ENCODE measurements around the gene ACO1.

Gene ACO1

DNA sequence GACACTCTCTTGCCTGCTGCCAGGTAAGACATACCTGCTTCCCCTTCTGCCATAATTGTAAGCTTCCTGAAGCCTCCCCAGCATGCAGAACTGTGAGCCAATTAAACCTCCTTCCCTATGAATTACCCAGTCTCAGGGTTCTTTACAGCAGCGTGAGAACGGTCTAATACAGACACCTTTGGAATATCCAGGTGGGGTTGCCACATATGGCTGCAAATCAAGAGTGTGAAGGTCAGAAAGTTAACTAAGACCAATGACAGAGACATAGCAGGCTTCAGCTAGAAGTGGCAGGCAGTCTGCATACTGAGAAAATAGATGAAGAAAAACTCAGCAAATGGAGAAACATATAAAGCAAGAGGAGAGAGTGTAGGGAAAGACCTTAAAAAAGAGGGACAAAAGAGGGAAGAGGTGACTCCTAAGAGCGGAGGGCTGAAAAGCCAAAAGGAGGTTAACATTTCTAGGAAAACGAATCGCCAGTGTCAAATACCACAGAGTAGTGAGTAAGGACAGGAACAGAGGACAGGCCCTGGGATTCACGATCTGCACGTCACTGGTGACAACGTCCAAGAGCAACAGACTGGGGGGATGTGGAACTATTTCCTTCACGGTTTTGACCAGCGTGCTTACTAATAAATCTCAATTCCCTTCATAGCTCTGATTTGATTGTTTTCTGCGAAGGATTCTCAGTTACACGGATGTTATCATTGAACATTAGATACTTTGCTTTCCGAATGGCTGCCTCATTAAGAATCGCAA is 1.7 kb upstream of the ACO1 start:
- DNase-seq (ENCODE audit: low read depth): no peak

DNA sequence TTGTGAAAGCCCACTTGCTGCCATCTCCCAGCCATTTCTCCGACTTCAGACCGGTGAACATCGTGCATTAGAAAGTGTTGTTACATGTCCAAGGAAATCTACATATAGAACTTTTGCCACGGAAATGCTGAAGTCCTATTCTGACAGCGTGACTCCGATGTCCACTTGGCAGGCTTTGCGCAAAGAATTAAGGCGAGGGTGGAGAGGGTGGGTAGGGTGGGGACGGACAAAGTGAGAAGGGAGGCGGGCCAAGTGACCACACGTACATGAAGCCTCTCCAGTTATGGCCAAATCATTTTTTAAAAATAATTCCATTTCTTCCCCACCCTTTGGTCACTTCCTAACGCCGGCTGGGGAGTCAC is 460 bp upstream of the ACO1 start:
- no peak for DNase-seq (ENCODE audit: low read depth)

DNA sequence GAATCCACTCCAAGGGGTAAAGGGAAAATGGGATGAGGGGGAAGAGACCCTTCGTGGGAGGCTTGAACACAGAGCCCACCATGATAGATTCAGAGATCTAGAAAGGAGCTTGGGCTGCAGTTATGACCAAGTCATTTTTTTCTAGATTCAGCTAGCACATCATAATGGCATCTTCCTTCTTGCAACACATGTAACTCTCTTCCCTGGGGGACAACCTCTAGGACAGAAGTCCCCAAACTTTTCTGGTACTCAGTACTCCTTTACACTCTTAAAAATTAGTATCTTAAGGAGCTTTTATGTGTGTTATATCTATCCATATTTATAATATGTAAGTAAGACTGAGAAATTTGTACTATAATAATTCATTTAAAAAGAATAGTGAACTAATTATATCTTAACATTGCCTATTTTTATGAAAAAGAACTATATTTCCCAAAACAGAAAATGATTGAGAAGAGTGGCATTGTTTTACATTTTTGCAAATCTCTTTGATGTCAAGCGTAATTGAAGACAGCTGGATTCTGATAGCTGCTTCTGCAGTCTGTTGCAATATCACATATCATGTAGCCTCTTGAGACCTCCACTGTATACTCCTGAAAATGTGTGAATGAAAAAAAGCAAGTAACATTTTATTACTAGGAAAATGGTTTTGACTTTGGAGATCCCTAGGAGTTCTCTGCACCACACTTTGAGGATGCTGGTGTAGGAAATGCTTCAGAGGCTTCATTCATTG is 875 bp downstream of the ACO1 start:
- DNase-seq (ENCODE audit: low read depth): no peak

DNA sequence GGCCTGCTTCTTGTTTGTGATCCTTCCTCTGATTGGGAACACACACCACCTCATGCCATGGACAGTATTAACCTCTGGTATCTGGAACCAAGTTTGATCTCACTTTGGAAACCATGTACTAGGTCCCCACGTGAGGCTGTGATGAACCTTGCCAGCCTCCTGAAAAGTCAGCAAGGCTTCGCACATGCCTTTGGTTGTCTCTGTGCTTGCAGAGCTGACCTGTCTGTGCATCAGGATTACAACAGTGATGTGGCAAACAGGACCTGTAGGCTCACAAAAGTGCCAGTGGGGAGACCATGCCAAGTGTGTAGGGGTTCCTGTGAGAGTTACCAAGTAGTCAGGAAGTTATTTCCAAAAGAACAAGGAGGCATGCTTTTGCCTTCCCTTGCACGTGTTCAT is 1.4 kb downstream of the ACO1 start:
- no peak for DNase-seq (ENCODE audit: low read depth)

DNA sequence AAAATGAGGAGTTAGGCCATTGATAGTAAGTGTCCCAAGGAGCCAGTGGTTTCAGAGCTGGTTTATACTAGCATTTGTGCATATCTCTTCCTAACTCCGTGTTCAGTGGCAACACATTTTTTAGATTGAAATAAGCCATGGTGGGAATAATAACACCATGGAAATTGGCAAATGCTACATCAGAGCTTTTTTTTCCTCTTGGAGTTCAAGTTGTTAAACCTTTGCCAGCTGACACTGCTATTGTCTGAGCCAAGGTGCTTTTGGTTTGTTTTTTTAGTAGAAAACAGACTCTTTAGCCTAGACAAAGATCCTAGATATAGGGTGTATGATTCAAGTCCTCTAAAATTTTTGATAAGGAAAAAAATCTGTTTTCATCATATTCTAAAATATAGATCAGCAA is 2.8 kb downstream of the ACO1 start:
- DNase-seq (ENCODE audit: low read depth): no peak

DNA sequence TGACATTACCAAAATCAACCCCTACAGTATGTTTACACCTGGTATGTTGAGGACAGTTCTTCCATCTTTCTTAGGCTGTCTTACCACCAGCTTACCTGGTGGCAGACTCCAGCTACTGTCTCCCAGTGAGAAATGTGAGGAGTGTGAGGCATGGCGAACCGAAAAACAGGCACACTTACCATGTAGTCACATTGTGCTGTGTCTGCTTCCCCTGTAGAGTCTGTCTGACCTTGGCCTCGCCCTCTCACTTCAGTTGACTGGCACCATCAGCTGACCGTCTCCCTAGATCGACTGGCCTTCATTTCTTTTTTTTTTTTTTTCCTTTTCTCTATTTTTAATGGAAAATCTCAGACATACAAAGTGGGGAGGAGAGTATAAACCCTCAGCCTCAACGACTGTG is 4.9 kb downstream of the ACO1 start:
- no peak for DNase-seq (ENCODE audit: low read depth)

DNA sequence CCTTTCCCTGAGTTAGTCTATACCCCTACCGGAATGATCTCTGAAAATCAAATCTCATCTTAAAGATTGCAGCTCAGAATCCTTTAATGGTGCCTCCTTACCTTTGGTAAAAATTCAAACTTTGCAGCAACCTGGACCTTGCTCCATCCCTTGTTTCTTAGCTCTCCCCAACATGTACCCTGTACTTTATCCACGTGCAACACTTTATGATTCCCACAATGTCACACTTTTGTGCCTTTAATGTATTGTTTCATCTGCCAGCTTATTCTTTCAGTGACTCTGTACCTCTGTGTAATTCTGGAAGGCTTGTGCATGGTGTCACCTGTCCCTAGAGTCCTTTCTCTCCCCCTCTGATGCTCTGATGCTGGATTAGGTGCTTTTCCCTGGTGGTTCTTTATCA is 9.5 kb downstream of the ACO1 start:
- DNase-seq (ENCODE audit: low read depth): no peak

DNA sequence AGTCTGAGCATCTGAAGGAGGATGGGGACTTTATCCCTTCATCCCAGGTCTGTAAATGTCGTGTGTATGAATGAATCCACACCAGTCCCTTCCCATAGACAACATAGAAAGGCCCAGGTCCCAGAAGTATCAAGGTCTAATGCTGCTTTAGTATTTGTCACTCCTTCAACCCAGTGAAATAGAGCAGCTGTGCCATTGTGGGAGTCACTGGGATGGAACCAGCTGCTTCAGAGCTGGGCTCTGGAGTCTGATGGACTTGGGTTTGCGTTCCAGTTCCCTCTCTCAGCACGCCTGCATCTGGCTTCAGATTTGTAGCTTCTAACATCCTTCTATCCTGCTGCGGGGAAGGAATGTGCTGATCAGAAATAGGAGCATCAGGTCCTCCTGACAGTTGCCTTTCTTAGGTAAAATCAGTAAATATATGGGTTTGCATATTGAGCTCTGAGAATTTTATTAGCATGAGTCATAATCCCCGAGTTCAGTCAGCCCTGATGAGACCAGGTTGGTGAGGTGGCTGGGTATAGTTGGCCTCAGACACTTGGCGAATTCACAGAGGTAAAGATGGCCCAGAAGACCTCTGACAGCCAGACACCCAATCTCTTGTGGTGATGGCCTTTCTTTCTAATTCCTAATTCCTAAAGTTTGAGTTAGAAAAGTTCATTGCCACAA is 10.1 kb downstream of the ACO1 start:
- no peak for DNase-seq (ENCODE audit: low read depth)

DNA sequence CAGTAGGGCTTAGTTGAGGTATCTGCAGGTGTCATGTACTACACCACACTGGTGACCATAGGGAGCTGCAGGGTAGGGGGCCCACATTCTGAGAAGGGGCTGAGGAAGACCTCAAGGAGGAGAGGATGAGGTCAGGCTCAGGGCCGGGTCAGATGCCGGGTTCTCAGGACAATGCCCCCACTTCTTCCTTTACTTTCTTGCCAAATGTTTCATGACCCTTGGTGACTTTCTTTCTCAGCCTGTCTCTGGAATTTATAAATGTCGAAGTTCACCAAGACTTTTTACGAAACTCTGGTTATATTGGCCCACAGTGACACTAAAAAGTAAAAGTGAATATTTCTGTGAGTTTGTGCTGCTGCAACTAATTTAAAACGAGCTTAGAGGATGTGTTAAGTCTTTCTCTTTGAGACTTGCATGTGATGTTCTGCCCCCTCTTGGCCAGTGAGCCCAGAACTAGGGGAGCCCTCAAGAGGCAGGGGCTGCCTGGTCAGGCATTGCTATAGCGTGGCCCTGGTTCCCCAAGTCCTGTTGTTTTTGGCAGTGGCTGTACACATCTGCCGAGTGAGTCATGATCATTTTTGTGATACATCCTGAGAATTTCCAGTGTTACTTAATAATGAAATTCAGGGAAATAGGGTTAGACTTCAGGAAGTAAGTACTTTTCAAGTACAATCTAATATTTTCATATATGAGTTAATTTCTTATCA is 11.2 kb downstream of the ACO1 start:
- DNase-seq (ENCODE audit: low read depth): no peak

DNA sequence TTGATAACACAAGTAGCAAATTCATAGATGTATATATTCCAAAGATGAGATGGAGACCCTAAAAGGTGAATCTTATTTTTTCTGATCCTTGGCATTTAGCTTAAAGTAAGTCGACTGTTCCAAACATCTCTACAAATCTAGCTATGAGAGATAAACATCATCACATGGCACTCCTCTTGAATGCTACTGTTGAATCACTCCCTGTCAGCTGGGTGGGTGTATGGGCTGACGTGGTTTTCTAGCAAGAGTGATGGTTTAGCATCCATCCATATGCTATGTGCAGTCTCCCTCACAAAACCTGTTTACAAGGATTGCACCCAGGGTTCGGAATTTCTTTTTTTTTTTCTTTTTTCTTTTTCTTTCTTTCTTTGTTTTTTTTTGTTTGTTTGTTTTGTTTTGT is 13.8 kb downstream of the ACO1 start:
- no peak for DNase-seq (ENCODE audit: low read depth)

DNA sequence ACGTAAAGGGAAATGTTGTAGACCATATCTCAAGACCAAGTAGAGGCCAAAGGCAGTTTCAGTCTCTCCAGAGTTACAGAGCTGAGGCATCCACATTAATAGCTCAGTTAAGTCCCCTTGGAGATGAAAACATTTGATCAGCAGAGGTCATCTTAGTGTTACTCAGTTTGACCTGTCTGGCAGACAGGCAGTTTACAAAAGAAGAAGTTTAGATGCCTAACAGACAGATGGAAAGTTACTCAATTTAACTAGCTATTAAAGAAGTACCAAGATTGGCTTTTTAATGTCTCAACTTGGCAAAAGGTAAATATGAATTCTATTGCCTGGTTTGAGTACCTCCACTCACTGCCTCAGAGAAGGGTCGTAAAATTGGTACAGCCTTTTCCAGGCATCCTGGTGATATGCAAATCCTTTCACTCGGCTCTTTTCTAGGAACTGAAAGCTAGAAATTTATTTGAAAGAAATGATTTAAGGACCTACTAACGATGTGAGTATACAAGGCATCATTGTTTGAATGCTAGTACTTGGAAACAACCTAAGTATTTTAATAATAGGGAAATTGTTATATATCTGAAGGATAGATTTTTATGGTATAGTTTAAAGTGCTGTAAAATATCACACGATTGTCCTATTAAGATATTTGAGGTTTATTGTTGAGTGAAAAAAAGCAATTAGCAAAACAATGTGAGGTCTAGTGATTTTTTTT is 14.8 kb downstream of the ACO1 start:
- no peak for DNase-seq (ENCODE audit: low read depth)

DNA sequence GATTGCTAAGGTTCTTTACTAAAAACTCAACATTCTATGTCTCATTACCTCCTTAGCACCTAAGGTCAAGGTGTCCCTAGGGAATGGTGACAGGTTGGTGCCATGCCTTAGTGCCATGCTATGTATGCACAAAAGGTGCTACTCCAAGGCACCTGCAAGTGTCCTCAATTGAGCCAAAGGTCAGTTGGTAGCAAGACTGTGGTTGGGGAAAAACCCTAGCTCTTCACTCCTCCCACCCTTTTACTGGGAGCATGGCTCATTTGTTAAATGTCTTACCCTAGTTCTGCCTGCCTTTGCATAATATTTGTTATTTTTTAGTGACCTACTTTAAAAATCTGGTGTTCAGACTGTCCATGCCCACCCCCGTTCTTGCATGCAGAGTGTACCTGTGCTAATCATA is 17.0 kb downstream of the ACO1 start:
- DNase-seq (ENCODE audit: low read depth): no peak

DNA sequence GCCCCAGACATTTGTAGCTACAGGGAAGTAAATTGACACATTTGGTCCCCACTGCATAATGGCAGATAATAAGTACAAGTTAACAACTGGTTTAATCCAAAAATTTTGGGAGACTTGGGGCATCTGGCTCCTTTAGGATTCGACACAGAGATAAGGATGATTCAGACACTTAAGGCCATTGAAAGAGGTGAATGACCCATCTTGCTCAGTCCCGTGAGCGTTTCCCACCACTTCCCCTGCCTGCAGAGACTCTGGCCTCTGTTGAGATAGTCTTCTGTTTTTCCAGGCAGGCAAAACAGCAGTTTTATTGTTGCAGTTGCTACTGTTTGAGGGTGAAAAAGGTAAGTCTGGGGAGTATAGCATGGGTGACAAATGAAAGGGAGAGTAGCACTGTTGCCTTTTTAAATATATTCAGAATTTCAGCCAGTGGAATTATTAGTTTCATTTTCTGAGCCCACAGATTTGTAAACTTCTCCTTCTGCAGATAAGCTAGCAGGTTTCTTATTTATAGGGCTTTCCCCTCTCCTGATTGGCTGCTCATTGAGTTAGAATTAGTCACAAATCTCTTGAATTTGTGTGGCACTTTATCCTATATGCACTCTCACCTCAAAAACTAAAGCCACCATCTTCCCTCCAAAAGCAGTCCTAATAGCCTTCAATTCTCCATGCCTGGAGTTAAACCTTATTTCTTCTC is 19.3 kb downstream of the ACO1 start:
- DNase-seq (ENCODE audit: low read depth): no peak

DNA sequence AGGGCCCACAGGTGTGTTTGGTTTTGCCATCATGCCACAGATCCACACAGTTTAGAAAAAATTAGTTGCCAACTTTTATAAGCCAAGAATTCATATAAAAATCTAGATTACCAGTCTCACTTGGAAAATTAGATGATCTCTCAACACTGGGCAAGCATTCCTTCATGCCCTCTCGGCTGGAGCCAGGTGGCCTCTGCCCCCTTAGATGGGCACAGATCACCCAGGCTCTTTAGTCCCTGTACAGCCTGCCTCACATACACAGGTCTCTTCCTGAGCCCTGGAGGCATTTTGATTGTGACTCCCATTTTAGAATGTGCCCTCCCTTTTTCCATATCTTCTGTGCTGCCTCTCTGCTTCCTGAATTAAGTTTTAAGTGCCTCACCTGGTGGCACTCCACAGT is 20.0 kb downstream of the ACO1 start:
- DNase-seq (ENCODE audit: low read depth): no peak

DNA sequence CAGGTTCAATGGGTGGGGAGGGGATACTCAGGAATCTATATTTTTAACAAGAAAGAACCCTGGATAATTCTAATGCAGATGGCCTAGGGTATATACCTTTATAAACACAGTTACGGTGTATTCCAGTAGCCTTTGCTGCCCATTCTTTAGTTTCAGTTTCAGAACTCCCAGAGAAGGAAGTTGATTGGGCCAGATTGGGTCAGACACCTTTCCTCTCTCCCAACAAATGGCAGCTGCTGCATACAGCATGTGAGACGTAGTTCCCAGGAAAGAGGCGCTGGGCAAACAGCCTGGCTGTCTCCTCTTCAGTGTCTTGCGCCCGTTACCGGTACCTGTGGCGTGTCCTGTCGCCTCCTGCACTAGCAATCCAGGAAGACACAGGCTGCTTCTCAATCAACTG is 20.4 kb downstream of the ACO1 start:
- DNase-seq (ENCODE audit: low read depth): no peak

DNA sequence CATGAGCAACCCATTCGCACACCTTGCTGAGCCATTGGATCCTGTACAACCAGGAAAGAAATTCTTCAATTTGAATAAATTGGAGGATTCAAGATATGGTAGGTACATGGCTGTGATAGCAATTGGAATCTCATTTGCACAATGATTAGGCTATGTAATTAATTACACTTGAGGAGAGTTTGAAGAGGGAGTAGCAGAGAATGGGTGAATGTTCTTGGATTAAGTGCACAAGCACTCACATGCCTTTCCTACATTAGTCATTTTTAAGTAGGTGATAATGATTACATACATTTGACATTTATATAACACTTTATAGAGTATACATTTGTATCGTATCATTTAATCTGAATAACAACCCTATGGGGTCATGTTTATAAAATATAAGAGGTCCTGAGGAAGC is 21.1 kb downstream of the ACO1 start:
- no peak for DNase-seq (ENCODE audit: low read depth)

DNA sequence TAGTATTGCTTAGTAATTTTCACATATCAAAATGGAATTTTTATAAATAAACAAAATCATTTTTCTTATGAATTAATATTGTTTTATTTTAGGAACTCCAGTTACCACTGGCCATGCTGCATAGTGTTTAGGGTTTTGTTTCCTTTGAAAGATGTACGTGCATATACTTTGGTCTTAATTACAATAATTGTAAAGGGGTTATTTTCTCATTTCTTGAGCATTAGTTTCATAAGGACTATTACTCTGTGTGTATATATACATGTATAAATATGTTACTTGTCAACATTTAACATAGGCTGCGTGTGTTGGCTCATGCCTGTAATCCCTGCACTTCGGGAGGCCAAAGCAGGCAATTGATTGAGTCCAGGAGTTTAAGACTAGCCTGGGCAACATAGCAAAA is 21.6 kb downstream of the ACO1 start:
- no peak for DNase-seq (ENCODE audit: low read depth)

DNA sequence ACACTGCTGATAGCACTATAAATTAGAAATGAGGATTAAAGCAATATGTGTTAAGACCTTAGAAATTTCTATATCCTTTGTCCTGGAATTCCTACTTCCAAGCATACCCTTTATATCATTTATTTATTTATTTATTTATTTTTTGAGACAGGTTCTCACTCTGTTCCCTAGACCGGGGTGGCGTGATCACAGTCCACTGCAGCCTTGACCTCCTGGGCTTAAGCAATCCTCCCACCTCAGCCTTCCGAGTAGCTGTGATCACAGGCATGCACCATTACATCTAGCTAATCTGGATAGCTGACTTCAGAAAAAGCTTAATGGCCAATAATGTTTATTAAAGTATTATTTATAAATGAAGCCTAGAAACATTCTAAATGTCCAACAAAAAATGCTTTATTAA is 27.3 kb downstream of the ACO1 start:
- no peak for DNase-seq (ENCODE audit: low read depth)

DNA sequence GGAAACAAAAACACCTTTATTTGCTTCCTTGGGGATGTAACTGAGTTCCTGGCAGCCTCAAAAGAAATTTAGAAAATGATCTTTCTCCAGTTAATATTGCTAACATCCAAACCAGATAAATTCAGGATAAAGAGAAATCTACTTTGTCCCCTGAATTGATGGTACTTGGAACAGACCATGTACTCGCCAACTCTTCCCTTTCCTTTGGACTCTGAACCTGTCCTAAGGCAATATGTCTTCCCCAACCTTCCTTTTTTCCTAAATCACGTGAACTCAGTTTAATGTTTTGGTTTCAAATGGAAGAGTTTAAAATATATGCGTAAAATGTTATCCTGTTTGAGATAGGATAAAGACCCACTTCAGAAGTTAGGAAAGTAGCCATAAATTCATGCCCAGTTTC is 28.0 kb downstream of the ACO1 start:
- no peak for DNase-seq (ENCODE audit: low read depth)

DNA sequence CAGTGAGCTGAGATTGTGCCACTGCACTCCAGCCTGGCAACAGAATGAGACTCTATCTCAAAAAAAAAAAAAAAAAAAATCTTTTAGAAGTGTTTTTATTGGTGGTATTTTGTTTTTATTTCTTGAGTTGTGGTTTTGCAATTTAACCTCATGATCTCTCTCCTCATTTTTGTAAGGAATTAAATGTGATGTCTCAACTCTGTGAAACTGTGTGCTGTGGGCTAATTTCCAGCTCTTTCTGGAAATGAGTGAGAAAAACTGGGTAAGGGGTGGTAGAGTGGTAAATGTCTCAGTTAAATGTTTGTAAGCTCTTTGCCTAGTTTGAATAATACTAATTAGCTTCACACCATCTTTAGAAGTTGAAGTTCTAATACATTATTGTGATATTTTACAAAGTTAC is 29.0 kb downstream of the ACO1 start:
- DNase-seq (ENCODE audit: low read depth): no peak

DNA sequence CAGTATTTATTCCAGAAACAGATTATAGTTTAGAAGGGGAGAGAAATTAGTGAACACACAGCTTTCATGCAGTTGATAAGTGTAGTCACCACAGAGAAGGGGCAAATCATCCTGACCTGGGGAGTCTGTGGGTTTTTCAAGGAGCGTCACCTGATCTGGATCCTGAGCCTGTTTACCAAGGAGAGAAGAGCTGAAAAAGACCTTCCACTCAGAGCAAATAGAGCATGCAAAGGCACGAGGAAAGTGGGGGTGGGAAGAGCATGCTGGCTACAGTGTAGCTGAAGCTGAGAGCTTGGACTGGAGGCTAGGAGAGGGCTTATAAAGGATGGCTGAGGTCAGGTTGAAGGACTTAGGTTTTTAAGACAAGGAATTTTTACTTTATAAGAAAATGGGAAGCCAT is 30.4 kb downstream of the ACO1 start:
- DNase-seq (ENCODE audit: low read depth): no peak

DNA sequence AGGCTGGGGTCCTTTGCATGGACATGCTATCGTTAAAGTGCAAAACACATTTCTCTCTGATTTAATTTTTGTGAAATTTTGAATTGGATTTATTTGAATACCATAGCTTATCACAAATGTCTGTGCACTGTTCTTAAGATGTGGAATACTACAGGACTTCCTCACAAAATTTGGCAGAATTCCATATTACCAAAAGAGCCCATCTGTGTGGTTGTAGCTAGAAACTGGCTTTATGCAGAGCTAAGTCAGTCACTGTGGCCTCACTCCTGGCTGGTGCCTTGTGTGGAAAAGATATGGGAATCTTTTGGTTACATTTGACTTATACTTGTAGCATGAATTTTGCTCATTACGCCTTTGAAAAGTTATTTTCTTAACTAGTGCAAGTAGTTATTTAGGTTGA is 35.5 kb downstream of the ACO1 start:
- DNase-seq (ENCODE audit: low read depth): no peak
